Loucy (cell line): ENCODE results near the gene IGLL1.

Experiments
- CTCF ChIP-seq: fragments of 200-600 bp; sonication (generic); conservative IDR thresholded peaks from 2 replicates; pipeline ENCODE4 v1.5.1; 2014; ENCODE audit warnings: mild to moderate bottlenecking, antibody characterized with exemption, low read length
- EZH2phosphoT487 ChIP-seq: fragments of 200-600 bp; IDR thresholded peaks from 2 replicates; pipeline ENCODE4 v1.6.1; 2018; ENCODE audit warnings: antibody characterized with exemption, mild to moderate bottlenecking, moderate library complexity, borderline replicate concordance

DNA sequence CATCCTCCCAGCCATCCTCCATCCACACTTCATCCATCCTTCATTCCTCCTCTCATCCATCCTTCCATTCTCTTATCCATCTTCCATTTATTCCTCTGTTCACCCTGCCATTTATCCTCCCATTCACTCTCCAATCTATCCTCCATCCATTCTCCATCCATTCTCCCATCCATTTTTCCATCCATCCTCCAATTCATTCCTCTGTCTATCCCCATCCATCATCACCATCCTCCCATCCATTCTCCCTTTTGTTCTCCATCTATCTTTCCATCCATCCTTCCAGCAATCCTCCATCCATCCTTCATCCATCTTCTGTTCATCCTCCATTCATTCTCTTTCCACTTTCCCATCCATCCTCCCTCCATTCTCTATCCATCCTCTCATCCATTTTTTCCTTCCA, 28.7 kb downstream of the IGLL1 start:
- TF ChIP-seq CTCF (no peak), EZH2phosphoT487 (no peak)
